GM23338 (cell line): ENCODE measurements around the gene RAP2A. TPM values are rescaled to one million over a fixed set of nuclear protein-coding genes. Genes with fewer than 3 reads are reported as not detected.

Experiments
- ATAC-seq: fragments of 200-7000 bp; cut with Tn5 transposase; 3 replicates; pipeline ENCODE4 v1.9.1; 2020
- DNase-seq: peaks from one replicate; pipeline ENCODE4 v3.0.0-alpha.2; 2015; ENCODE audit warnings: low spot score
- H2AFZ ChIP-seq: fragments of 200-600 bp; sonication (generic); 2 replicates; pipeline ENCODE4 v1.8.0; 2016; ENCODE audit warnings: antibody characterized with exemption, mild to moderate bottlenecking, moderate library complexity
- H3F3A ChIP-seq: fragments of 200-600 bp; sonication (generic); replicated peaks from 2 replicates; pipeline ENCODE4 v1.8.0; 2017; ENCODE audit warnings: antibody characterized with exemption, mixed run types, low read depth
- H3K27ac ChIP-seq: fragments of 200-600 bp; sonication (generic); 2 replicates; pipeline ENCODE4 v1.6.1; 2016; ENCODE audit warnings: low read depth
- H3K27me3 ChIP-seq: fragments of 200-600 bp; sonication (generic); 2 replicates; pipeline ENCODE4 v1.8.0; 2016; ENCODE audit warnings: mild to moderate bottlenecking, mixed run types, moderate library complexity; ENCODE audit not compliant: insufficient read depth
- H3K36me3 ChIP-seq: fragments of 200-600 bp; sonication (generic); 2 replicates; pipeline ENCODE4 v1.8.0; 2016; ENCODE audit warnings: mild to moderate bottlenecking; ENCODE audit not compliant: insufficient read depth
- H3K4me1 ChIP-seq: fragments of 200-600 bp; sonication (generic); 2 replicates; pipeline ENCODE4 v1.8.0; 2016; ENCODE audit warnings: mild to moderate bottlenecking, moderate library complexity; ENCODE audit not compliant: insufficient read depth
- H3K4me2 ChIP-seq: fragments of 200-600 bp; sonication (generic); 2 replicates; pipeline ENCODE4 v1.7.1; 2017; ENCODE audit warnings: mixed run types
- H3K4me3 ChIP-seq: fragments of 200-600 bp; sonication (generic); 2 replicates; pipeline ENCODE4 v1.6.1; 2016; ENCODE audit warnings: mixed run types
- H3K79me2 ChIP-seq: fragments of 200-600 bp; sonication (generic); replicated peaks from 2 replicates; pipeline ENCODE4 v1.8.0; 2017; ENCODE audit warnings: mild to moderate bottlenecking; ENCODE audit not compliant: insufficient read depth
- H3K9me2 ChIP-seq: fragments of 200-600 bp; sonication (generic); 2 replicates; pipeline ENCODE4 v1.8.0; 2017; ENCODE audit not compliant: insufficient read depth
- H4K20me1 ChIP-seq: fragments of 200-600 bp; sonication (generic); replicated peaks from 2 replicates; pipeline ENCODE4 v1.8.0; 2017; ENCODE audit warnings: mild to moderate bottlenecking; ENCODE audit not compliant: insufficient read depth
- H3K27ac Mint-ChIP-seq: 2 replicates; pipeline ENCODE4 v1.8.0; 2020; ENCODE audit warnings: inconsistent platforms, mild to moderate bottlenecking, moderate library complexity, mixed read lengths
- H3K27me3 Mint-ChIP-seq: 3 replicates; pipeline ENCODE4 v1.8.0; 2022; ENCODE audit warnings: low read depth, mild to moderate bottlenecking, moderate library complexity, mixed read lengths, inconsistent platforms; ENCODE audit not compliant: insufficient read depth, poor library complexity
- H3K36me3 Mint-ChIP-seq: 3 replicates; pipeline ENCODE4 v1.8.0; 2021; ENCODE audit warnings: low read depth, mild to moderate bottlenecking, inconsistent platforms, moderate library complexity, mixed read lengths
- H3K4me1 Mint-ChIP-seq: 3 replicates; pipeline ENCODE4 v1.8.0; 2020; ENCODE audit warnings: mild to moderate bottlenecking, inconsistent platforms, mixed read lengths
- H3K4me3 Mint-ChIP-seq: 3 replicates; pipeline ENCODE4 v1.8.0; 2021; ENCODE audit warnings: moderate library complexity, mild to moderate bottlenecking, inconsistent platforms, mixed read lengths
- H3K9me3 Mint-ChIP-seq: 3 replicates; pipeline ENCODE4 v1.8.0; 2020; ENCODE audit warnings: moderate library complexity, mild to moderate bottlenecking, inconsistent platforms, mixed read lengths
- CREB1 ChIP-seq: fragments of 250-450 bp; sonication (Bioruptor Pico); IDR thresholded peaks from 2 replicates; pipeline ENCODE4 v1.5.0; 2020; ENCODE audit warnings: low read depth, mild to moderate bottlenecking, moderate library complexity
- CTCF ChIP-seq, 2 experiments: fragments of 200-600 bp in 1 of 2; sonication (generic) in 1 of 2; conservative IDR thresholded peaks; 2 replicates each; pipeline versions ENCODE4 v1.5.1 to v1.6.1; 2016 to 2017; ENCODE audit warnings: antibody characterized with exemption in 2 of 2, low read depth in 2 of 2, mild to moderate bottlenecking in 2 of 2, moderate library complexity in 1 of 2
- ETS1 ChIP-seq: IDR thresholded peaks from 2 replicates; pipeline ENCODE4 v1.6.1; 2016; ENCODE audit warnings: antibody characterized with exemption
- EZH2 ChIP-seq: fragments of 200-600 bp; sonication (generic); IDR thresholded peaks from one replicate; pipeline ENCODE4 v1.8.0; 2017; ENCODE audit warnings: antibody characterized with exemption, mild to moderate bottlenecking, low read depth; ENCODE audit not compliant: unreplicated experiment
- EZH2phosphoT487 ChIP-seq: fragments of 200-600 bp; sonication (generic); IDR thresholded peaks from one replicate; pipeline ENCODE4 v1.8.1; 2018; ENCODE audit warnings: antibody characterized with exemption; ENCODE audit not compliant: unreplicated experiment
- JUNB ChIP-seq: IDR thresholded peaks from one replicate; pipeline ENCODE4 v1.6.1; 2016; ENCODE audit warnings: antibody characterized with exemption; ENCODE audit not compliant: unreplicated experiment
- NANOG ChIP-seq: IDR thresholded peaks from 2 replicates; pipeline ENCODE4 v1.6.1; 2016; ENCODE audit warnings: antibody characterized with exemption, borderline replicate concordance
- POLR2AphosphoS5 ChIP-seq: IDR thresholded peaks from 2 replicates; pipeline ENCODE4 v1.6.1; 2016; ENCODE audit warnings: antibody characterized with exemption, low read depth
- REST ChIP-seq: IDR thresholded peaks from one replicate; pipeline ENCODE4 v1.6.1; 2018; ENCODE audit warnings: antibody characterized with exemption; ENCODE audit not compliant: unreplicated experiment
- STAT1 ChIP-seq: IDR thresholded peaks from one replicate; pipeline ENCODE4 v1.6.1; 2016; ENCODE audit warnings: antibody characterized with exemption; ENCODE audit not compliant: unreplicated experiment
- ZNF114 ChIP-seq: fragments of 250-450 bp; sonication (Bioruptor Pico); IDR thresholded peaks from 2 replicates; pipeline ENCODE4 v1.5.0; 2020; ENCODE audit warnings: mild to moderate bottlenecking, moderate library complexity
- ZNF331 ChIP-seq: fragments of 250-450 bp; sonication (Bioruptor Pico); IDR thresholded peaks from 2 replicates; pipeline ENCODE4 v1.5.0; 2020; ENCODE audit warnings: low read depth, mild to moderate bottlenecking, moderate library complexity
- ZNF462 ChIP-seq: fragments of 250-450 bp; sonication (Bioruptor Pico); IDR thresholded peaks from 2 replicates; pipeline ENCODE4 v1.5.0; 2020; ENCODE audit warnings: mild to moderate bottlenecking, moderate library complexity
- polyA plus RNA-seq: library from polyadenylated mRNA; unstranded; fragments of >200 nt; fragmentation: Nextera tagmentation; extraction: Ambion mirVana; gene quantifications from 2 replicates; pipeline ENCODE4 v1.2.1, GENCODE V29; 2016
- total RNA-seq: library from RNA; depleted of rRNA; stranded (reverse); fragments of >200 nt; shearing (Covaris generic); gene quantifications from 2 replicates; pipeline ENCODE4 v1.2.3, GENCODE V29; 2014

The RAP2A gene
- total and polyA plus RNA-seq, 2 experiments from 2014 or later, result 10.4 to 35.3 TPM

- Histone ChIP-seq H3K9me2 (no peaks in the 10 kb centered on the region), H3K27ac (peak overlapping the region; percentile 42; the same call in 1 of the 2 replicates), H4K20me1 (no peaks in the 10 kb centered on the region; the same call in 1 of the 2 replicates), H3K79me2 (peaks cover 51% of the 10 kb centered on the region), H3F3A (no peaks in the 10 kb centered on the region), H3K4me1 (peaks cover 12% of the 10 kb centered on the region; the same call in 1 of the 2 replicates), H3K4me2 (peak overlapping the region; percentile 93), H3K36me3 (peaks cover 4% of the 10 kb centered on the region; the same call in 1 of the 2 replicates), H3K4me3 (peak overlapping the region; percentile 90), H3K27me3 (no peaks in the 10 kb centered on the region), H2AFZ (peak overlapping the region; percentile 25; the same call in 1 of the 2 replicates)
- H3K4me3 Mint-ChIP-seq, result peak overlapping the region; percentile 96
- H3K4me1 Mint-ChIP-seq, result peaks cover 21% of the 10 kb centered on the region
- DNase-seq (peak; percentile 32), ATAC-seq (no peak; the same call in 1 of the 3 replicates)
- TF ChIP-seq POLR2AphosphoS5 (no peak), EZH2 (no peak), ZNF114 (CRISPR knock-in tag) (no peak), EZH2phosphoT487 (no peak), CREB1 (CRISPR knock-in tag) (no peak), STAT1 (no peak), ZNF331 (no peak), ZNF462 (CRISPR knock-in tag) (no peak), REST (no peak), ETS1 (no peak), CTCF (conservative IDR thresholded peaks at IDR 0.05; ENCODE audit: low read depth in 2 of 2) (no peak), NANOG (no peak), JUNB (no peak)
- peaks cover 12% of the 10 kb centered on the region for H3K27me3 Mint-ChIP-seq
- peaks cover 2% of the 10 kb centered on the region; the same call in 1 of the 3 replicates for H3K36me3 Mint-ChIP-seq
- H3K9me3 Mint-ChIP-seq, result 0 out of 3 replicates have a peak, but pooled peaks cover 6% of the 10 kb centered on the region
- H3K27ac Mint-ChIP-seq, result peak overlapping the region; percentile 89
These were observed 630 bp downstream of the RAP2A start for GRCh38 chr13:97434397-97435201.
